Liver (tissue), 9 donors: ENCODE measurements around the gene CDH23. TPM values are rescaled to one million over a fixed set of nuclear protein-coding genes. Genes with fewer than 3 reads are reported as not detected.

Experiments
- DNase-seq: peaks from one replicate; pipeline ENCODE4 v3.0.0-alpha.2; 2017; ENCODE audit warnings: low spot score
- H3K27ac ChIP-seq, 2 donors: one replicate each; pipeline ENCODE4 v1.7.0; 2013; ENCODE audit warnings: inconsistent platforms in 2 of 2, low read length in 2 of 2, control low read depth in 1 of 2, low read depth in 1 of 2, mild to moderate bottlenecking in 1 of 2
- H3K27me3 ChIP-seq, 4 donors: one replicate each; pipeline versions ENCODE4 v1.6.1 to v1.7.0; 2013; ENCODE audit warnings: low read length in 3 of 4, inconsistent platforms in 1 of 4, mild to moderate bottlenecking in 1 of 4, moderate library complexity in 1 of 4; ENCODE audit not compliant: control insufficient read depth in 4 of 4, insufficient read depth in 4 of 4
- H3K36me3 ChIP-seq, 4 donors: one replicate each; pipeline versions ENCODE4 v1.6.1 to v1.7.0; 2013; ENCODE audit warnings: low read length in 3 of 4, mild to moderate bottlenecking in 3 of 4, low read depth in 1 of 4, moderate library complexity in 1 of 4; ENCODE audit not compliant: control insufficient read depth in 4 of 4, insufficient read depth in 3 of 4
- H3K4me1 ChIP-seq, 4 donors: one replicate each; pipeline versions ENCODE4 v1.6.1 to v1.7.0; 2013; ENCODE audit warnings: low read length in 3 of 4, mild to moderate bottlenecking in 3 of 4, moderate library complexity in 1 of 4; ENCODE audit not compliant: control insufficient read depth in 4 of 4, insufficient read depth in 4 of 4
- H3K4me3 ChIP-seq, 3 donors: one replicate each; pipeline versions ENCODE4 v1.6.1 to v1.7.0; 2013; ENCODE audit warnings: low read length in 3 of 3, control low read depth in 1 of 3, low read depth in 1 of 3, mild to moderate bottlenecking in 1 of 3
- H3K9ac ChIP-seq, 2 donors: one replicate each; pipeline ENCODE4 v1.7.0; 2013; ENCODE audit warnings: low read length in 2 of 2, mild to moderate bottlenecking in 2 of 2, moderate library complexity in 2 of 2, control low read depth in 1 of 2, low read depth in 1 of 2
- H3K9me3 ChIP-seq, 4 donors: one replicate each; pipeline versions ENCODE4 v1.6.1 to v1.7.0; 2013; ENCODE audit warnings: low read length in 3 of 4; ENCODE audit not compliant: control insufficient read depth in 4 of 4
- EGR1 ChIP-seq, 2 donors: IDR thresholded peaks; 2 replicates each; pipeline ENCODE4 v1.6.1; 2016 to 2018; ENCODE audit warnings: antibody characterized with exemption in 2 of 2, low read depth in 2 of 2
- FOXA1 ChIP-seq: IDR thresholded peaks from 2 replicates; pipeline ENCODE4 v1.6.1; 2016; ENCODE audit warnings: antibody characterized with exemption
- GABPA ChIP-seq, 2 donors: IDR thresholded peaks in 1 of 2; conservative IDR thresholded peaks in 1 of 2; 2 replicates each; pipeline ENCODE4 v1.6.1; 2016; ENCODE audit warnings: antibody characterized with exemption in 2 of 2, mild to moderate bottlenecking in 1 of 2, moderate library complexity in 1 of 2
- HNF4A ChIP-seq, 2 donors: conservative IDR thresholded peaks; 2 replicates each; pipeline ENCODE4 v1.6.1; 2016; ENCODE audit warnings: antibody characterized with exemption in 2 of 2, mild to moderate bottlenecking in 2 of 2
- JUND ChIP-seq, 2 donors: IDR thresholded peaks; 2 replicates each; pipeline ENCODE4 v1.6.1; 2016; ENCODE audit warnings: antibody characterized with exemption in 2 of 2
- MAX ChIP-seq: IDR thresholded peaks from 2 replicates; pipeline ENCODE4 v1.6.1; 2016; ENCODE audit warnings: antibody characterized with exemption
- RAD21 ChIP-seq, 2 donors: IDR thresholded peaks; 2 replicates each; pipeline ENCODE4 v1.6.1; 2016; ENCODE audit warnings: antibody characterized with exemption in 2 of 2, mild to moderate bottlenecking in 2 of 2
- REST ChIP-seq: IDR thresholded peaks from 2 replicates; pipeline ENCODE4 v1.6.1; 2016; ENCODE audit warnings: antibody characterized with exemption, mild to moderate bottlenecking
- SP1 ChIP-seq: IDR thresholded peaks from 2 replicates; pipeline ENCODE4 v1.6.1; 2018; ENCODE audit warnings: antibody characterized with exemption, mild to moderate bottlenecking
- TAF1 ChIP-seq: conservative IDR thresholded peaks from 2 replicates; pipeline ENCODE4 v1.6.1; 2016; ENCODE audit warnings: antibody characterized with exemption, mild to moderate bottlenecking
- YY1 ChIP-seq: IDR thresholded peaks from 2 replicates; pipeline ENCODE4 v1.6.1; 2016; ENCODE audit warnings: antibody characterized with exemption, mild to moderate bottlenecking
- WGBS: extraction: QIAGEN DNeasy Blood & Tissue Kit; methylation state at CpG from one replicate; pipeline ENCODE4 v1.1.7; 2013; 5-methylcytosine and 5-hydroxymethylcytosine counted together
- polyA plus RNA-seq, 2 donors: library from polyadenylated mRNA; stranded (reverse) in 1 of 2; unstranded in 1 of 2; fragments of 200-250 nt in 1 of 2; fragments of >200 nt in 1 of 2; fragmentation: Nextera tagmentation in 1 of 2; extraction: Ambion mirVana in 1 of 2; gene quantifications; one replicate each; pipeline versions ENCODE4 v1.2.1 to v1.2.3, GENCODE V29; 2013 to 2015
- total RNA-seq, 2 donors: library from RNA; depleted of rRNA; stranded (reverse); fragments of >200 nt; gene quantifications; one replicate each; pipeline ENCODE4 v1.2.3, GENCODE V29; 2014
- TF ChIP-seq, protein P1 (sequence below): fragments of 150-350 bp; IDR thresholded peaks from 2 replicates; pipeline ENCODE4 v1.5.1; 2017; ENCODE audit warnings: improper control_type of control experiment, low read depth, low read length; ENCODE audit not compliant: missing input control
- TF ChIP-seq, protein P2 (sequence below): IDR thresholded peaks from 2 replicates; pipeline ENCODE4 v1.6.1; 2016; ENCODE audit warnings: antibody characterized with exemption
- donor health status: healthy.
- donor health status: healthy.
- donor health status: healthy.
- donor health status: healthy.
- donor health status: healthy.

CDH23 gene
- total and polyA plus RNA-seq, 4 donors, result 1.5 to 4.7 (median 3.4) TPM

GRCh38 chr10:71555724-71556119 is 159.0 kb downstream of the CDH23 start:
- no peak overlapping the region for H3K4me3 ChIP-seq
- no peak overlapping the region for H3K9ac ChIP-seq
- H3K27me3 ChIP-seq, result no peaks in the 10 kb centered on the region
- DNase-seq, result no peak
- H3K36me3 ChIP-seq, result no peaks in the 10 kb centered on the region
- TF ChIP-seq, protein P1, sequence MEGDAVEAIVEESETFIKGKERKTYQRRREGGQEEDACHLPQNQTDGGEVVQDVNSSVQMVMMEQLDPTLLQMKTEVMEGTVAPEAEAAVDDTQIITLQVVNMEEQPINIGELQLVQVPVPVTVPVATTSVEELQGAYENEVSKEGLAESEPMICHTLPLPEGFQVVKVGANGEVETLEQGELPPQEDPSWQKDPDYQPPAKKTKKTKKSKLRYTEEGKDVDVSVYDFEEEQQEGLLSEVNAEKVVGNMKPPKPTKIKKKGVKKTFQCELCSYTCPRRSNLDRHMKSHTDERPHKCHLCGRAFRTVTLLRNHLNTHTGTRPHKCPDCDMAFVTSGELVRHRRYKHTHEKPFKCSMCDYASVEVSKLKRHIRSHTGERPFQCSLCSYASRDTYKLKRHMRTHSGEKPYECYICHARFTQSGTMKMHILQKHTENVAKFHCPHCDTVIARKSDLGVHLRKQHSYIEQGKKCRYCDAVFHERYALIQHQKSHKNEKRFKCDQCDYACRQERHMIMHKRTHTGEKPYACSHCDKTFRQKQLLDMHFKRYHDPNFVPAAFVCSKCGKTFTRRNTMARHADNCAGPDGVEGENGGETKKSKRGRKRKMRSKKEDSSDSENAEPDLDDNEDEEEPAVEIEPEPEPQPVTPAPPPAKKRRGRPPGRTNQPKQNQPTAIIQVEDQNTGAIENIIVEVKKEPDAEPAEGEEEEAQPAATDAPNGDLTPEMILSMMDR, result no peak
- TF ChIP-seq HNF4A (conservative IDR thresholded peaks at IDR 0.05) (no peak), TAF1 (no peak), JUND (IDR thresholded peaks at IDR 0.05) (no peak), EGR1 (IDR thresholded peaks at IDR 0.05; ENCODE audit: low read depth in 2 of 2) (no peak), FOXA1 (no peak), SP1 (no peak), MAX (no peak), GABPA (IDR thresholded peaks at IDR 0.05 in 1 of 2, conservative IDR thresholded peaks at IDR 0.05 in 1 of 2) (no peak), YY1 (no peak)
- H3K4me1 ChIP-seq, result peaks cover 0 to 5% (median 0%) of the 10 kb centered on the region in 4 donors
- H3K27ac ChIP-seq, result no peak overlapping the region
- H3K9me3 ChIP-seq, result no peaks in the 10 kb centered on the region
- WGBS, result 79% methylated on average over 1 of the region's 1 CpG

DNA sequence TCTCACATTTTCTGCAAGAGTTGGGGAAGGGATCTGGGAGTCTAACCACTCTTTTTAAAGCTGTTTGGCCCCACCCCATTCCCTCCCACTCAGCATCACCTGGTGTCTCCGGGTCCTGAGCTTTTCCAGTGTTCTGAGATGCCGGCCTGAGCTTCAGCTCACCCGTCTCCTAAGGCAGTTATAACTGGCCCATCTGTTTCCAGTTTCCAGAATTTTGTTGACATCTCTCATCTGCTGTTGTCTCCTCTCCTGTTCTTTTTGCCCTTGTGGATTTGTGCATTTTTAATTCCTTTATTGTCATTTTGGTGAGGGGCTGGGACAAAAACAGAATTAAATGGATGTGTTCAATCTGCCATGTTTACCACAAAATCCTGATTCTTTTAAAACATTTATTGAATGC is 162.3 kb downstream of the CDH23 start:
- no peak for TF ChIP-seq GABPA (IDR thresholded peaks at IDR 0.05 in 1 of 2, conservative IDR thresholded peaks at IDR 0.05 in 1 of 2)
- no peak for TF ChIP-seq REST
- no peak for TF ChIP-seq SP1
- TF ChIP-seq FOXA1, result no peak
- TF ChIP-seq, protein P2, sequence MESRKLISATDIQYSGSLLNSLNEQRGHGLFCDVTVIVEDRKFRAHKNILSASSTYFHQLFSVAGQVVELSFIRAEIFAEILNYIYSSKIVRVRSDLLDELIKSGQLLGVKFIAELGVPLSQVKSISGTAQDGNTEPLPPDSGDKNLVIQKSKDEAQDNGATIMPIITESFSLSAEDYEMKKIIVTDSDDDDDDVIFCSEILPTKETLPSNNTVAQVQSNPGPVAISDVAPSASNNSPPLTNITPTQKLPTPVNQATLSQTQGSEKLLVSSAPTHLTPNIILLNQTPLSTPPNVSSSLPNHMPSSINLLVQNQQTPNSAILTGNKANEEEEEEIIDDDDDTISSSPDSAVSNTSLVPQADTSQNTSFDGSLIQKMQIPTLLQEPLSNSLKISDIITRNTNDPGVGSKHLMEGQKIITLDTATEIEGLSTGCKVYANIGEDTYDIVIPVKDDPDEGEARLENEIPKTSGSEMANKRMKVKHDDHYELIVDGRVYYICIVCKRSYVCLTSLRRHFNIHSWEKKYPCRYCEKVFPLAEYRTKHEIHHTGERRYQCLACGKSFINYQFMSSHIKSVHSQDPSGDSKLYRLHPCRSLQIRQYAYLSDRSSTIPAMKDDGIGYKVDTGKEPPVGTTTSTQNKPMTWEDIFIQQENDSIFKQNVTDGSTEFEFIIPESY, result no peak
- no peak for TF ChIP-seq RAD21 (IDR thresholded peaks at IDR 0.05)
- no peak for TF ChIP-seq JUND (IDR thresholded peaks at IDR 0.05)
- TF ChIP-seq, protein P1, result no peak
- Histone ChIP-seq H3K4me1 (peaks cover 0 to 5% (median 0%) of the 10 kb centered on the region in 4 donors), H3K9me3 (no peaks in the 10 kb centered on the region), H3K36me3 (no peaks in the 10 kb centered on the region), H3K27ac (no peak overlapping the region), H3K27me3 (no peaks in the 10 kb centered on the region), H3K4me3 (no peak overlapping the region), H3K9ac (no peak overlapping the region)
- DNase-seq, result no peak
- WGBS, result 79% methylated on average over 3 of the region's 3 CpGs
